ENCODE results near the gene DISC1. TPM values are rescaled to one million over a fixed set of nuclear protein-coding genes. Genes with fewer than 3 reads are reported as not detected.

DISC1 gene
- total and polyA plus RNA-seq, 8 donors: 0.42 to 6.6 (median 1.5) TPM

DNA sequence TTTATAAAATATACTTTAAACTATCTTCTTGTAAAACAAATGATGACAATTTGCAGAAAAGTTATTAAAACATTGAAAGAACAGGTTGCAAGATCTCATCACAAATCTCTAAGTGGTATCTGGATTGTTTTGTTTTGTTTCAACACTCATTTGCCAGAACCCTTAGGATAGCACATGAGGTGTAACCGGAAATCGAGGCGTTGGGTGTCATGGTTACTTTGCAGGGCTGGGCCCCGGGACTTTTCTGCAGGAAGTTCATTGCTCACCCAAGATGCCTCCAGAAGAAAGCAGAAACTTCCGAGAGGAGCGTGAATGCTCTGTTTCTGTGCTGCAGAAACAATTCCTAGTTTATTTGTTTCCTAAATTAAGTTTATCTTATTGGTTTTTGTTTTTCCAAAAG lies 2.5 kb downstream of the DISC1 start:
- ATAC-seq: no peak
- no peak for TF ChIP-seq CTCF (IDR thresholded peaks at IDR 0.05)
- no peak for FAIRE-seq
- Histone ChIP-seq H3K27ac (no peak overlapping the region), H3K27me3 (no peaks in the 10 kb centered on the region), H3K4me1 (peaks cover 0 to 3% (median 0%) of the 10 kb centered on the region in 3 donors), H3K9me3 (no peaks in the 10 kb centered on the region), H3K4me3 (no peak overlapping the region), H3K36me3 (no peaks in the 10 kb centered on the region)
- intact Hi-C loops (cut with DNase I): no loop called here
- WGBS, 2 donors: 81 to 90% methylated on average over 6 of the region's 6 CpGs
- DNase-seq: no peak

DNA sequence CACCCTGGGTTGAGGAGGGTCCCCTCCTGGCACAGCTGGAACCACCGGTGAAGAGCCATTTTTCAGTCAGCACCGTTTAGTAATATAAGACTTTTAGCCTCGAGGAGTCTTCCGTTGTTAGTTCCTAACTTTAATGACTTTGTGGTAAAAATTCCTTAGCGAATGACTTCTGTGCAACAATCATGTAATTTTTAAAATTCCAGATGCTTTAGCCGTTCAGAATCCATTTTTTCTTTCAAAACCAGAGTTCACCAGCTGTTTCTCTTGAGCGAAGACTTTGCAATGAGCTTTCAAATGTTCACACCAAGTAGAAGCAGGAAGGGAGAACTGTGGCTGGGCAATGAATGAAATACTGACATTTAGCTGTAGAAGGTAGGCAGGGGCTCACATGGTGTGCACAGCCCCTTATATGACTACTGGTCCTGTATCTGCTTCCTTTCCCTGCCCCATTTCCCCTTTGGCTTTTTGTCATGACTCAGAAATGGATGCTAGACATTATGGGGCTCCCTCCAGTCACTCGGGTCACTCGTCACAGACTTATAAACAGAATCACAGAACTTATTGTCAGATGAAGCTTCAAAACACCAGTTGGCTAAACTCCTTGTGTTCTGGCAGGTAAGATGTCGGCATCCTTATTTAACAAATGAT lies 4.1 kb downstream of the DISC1 start:
- FAIRE-seq: no peak
- Histone ChIP-seq H3K27me3 (no peaks in the 10 kb centered on the region), H3K4me3 (no peak overlapping the region), H3K9me3 (no peaks in the 10 kb centered on the region), H3K36me3 (no peaks in the 10 kb centered on the region), H3K27ac (no peak overlapping the region), H3K4me1 (peaks cover 0 to 2% (median 0%) of the 10 kb centered on the region in 3 donors)
- ATAC-seq: no peak
- intact Hi-C loops (cut with DNase I): no loop called here
- WGBS, 2 donors: 81 to 82% methylated on average over 10 of the region's 10 CpGs
- no peak for DNase-seq
- no peak for TF ChIP-seq CTCF (IDR thresholded peaks at IDR 0.05)

GRCh38 chr1:231631717-231632116 lies 5.1 kb downstream of the DISC1 start:
- intact Hi-C loops (cut with DNase I): no loop called here
- no peak for TF ChIP-seq CTCF (IDR thresholded peaks at IDR 0.05)
- Histone ChIP-seq H3K9me3 (no peaks in the 10 kb centered on the region), H3K36me3 (no peaks in the 10 kb centered on the region), H3K4me3 (no peak overlapping the region), H3K27ac (no peak overlapping the region), H3K27me3 (no peaks in the 10 kb centered on the region), H3K4me1 (no peaks in the 10 kb centered on the region)
- WGBS, 2 donors: 89 to 92% methylated on average over 4 of the region's 4 CpGs
- DNase-seq: no peak
- no peak for FAIRE-seq
- no peak for ATAC-seq

DNA sequence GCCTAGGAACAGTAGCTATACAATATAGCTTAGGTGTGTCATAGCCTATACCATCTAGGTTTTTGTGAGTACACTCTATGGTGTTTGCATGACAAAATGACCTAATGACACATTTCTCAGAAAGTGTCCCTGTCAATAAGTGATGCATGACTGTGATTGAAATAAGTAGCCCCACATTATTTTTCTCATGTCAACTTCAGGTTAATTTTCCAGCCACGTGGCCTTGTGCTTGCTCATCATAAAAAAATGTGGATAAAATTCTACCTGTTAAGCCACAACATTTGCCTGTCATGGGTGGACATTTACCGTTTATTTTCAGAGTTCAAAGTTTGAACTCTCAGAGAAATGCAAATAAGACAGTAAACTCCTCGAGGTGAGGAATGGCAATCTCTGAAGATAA lies 5.5 kb downstream of the DISC1 start:
- intact Hi-C loops (cut with DNase I): no loop called here
- no peaks in the 10 kb centered on the region for H3K36me3 ChIP-seq
- DNase-seq (no peak), FAIRE-seq (no peak), ATAC-seq (no peak)
- no peak overlapping the region for H3K27ac ChIP-seq
- 26 to 28% methylated on average over 3 of the region's 3 CpGs for WGBS, 2 donors
- no peaks in the 10 kb centered on the region for H3K27me3 ChIP-seq
- no peaks in the 10 kb centered on the region for H3K4me1 ChIP-seq
- TF ChIP-seq CTCF (IDR thresholded peaks at IDR 0.05): no peak
- H3K9me3 ChIP-seq: no peaks in the 10 kb centered on the region
- H3K4me3 ChIP-seq: no peak overlapping the region

- H3K4me1 ChIP-seq: no peaks in the 10 kb centered on the region
These were observed 7.9 kb downstream of the DISC1 start for GRCh38 chr1:231634323-231635013.

More at GRCh38 chr1:231634323-231635013, 7.9 kb downstream of the DISC1 start:
- no peak for DNase-seq
- Histone ChIP-seq H3K36me3 (no peaks in the 10 kb centered on the region), H3K9me3 (no peaks in the 10 kb centered on the region), H3K27me3 (no peaks in the 10 kb centered on the region), H3K27ac (no peak overlapping the region), H3K4me3 (no peak overlapping the region)
- WGBS, 2 donors: 81 to 85% methylated on average over 6 of the region's 6 CpGs
- TF ChIP-seq CTCF (IDR thresholded peaks at IDR 0.05): no peak
- intact Hi-C loops (cut with DNase I): no loop called here
- FAIRE-seq: no peak
- ATAC-seq: no peak
